GM12878 (cell line): ENCODE data around the gene PCDHB9. TPM values are rescaled to one million over a fixed set of nuclear protein-coding genes. Genes with fewer than 3 reads are reported as not detected.

Source experiments
- ATAC-seq: fragments of 200-7000 bp; cut with Tn5 transposase; 3 replicates; pipeline ENCODE4 v1.9.1; 2020; ENCODE audit warnings: mild to moderate bottlenecking, moderate library complexity
- BruUV-seq: library from RNA; stranded (reverse); fragments of 400-500 nt; replicated peaks from 2 replicates; lab custom pipeline; 2021; lab: Mats Ljungman, UMichigan
- CTCF ChIA-PET: fragments of 300-600 bp; sonication (Branson Sonifier 250); formaldehyde crosslinking; extraction: SDS; loops from one replicate; lab custom pipeline; 2021; ENCODE audit warnings: inconsistent platforms; lab: Yijun Ruan, JAX
- POLR2A ChIA-PET: fragments of 350-600 bp; formaldehyde crosslinking; extraction: SDS; loops from one replicate; lab custom pipeline; 2021; ENCODE audit warnings: inconsistent platforms; lab: Charles Lee
- RAD21 ChIA-PET: fragments of 300-600 bp; sonication (Branson Sonifier 250); formaldehyde crosslinking; loops from one replicate; lab custom pipeline; 2023; ENCODE audit warnings: antibody characterized with exemption; ENCODE audit not compliant: unreplicated experiment; lab: Charles Lee
- SMC1A ChIA-PET: fragments of 300-600 bp; sonication (Branson Sonifier 250); formaldehyde crosslinking; loops from one replicate; lab custom pipeline; 2023; ENCODE audit not compliant: unreplicated experiment, uncharacterized antibody; lab: Charles Lee
- DNase-seq: peaks from one replicate; pipeline ENCODE4 v3.0.0-alpha.2; 2011; ENCODE audit warnings: low read depth, low spot score
- FAIRE-seq: peaks from 3 replicates; lab custom pipeline; 2011; peaks lifted over from hg19 to GRCh38; lab: Jason Lieb, UNC
- H2AFZ ChIP-seq: 2 replicates; pipeline ENCODE4 v1.6.0; 2011; ENCODE audit warnings: low read depth, low read length, control low read depth; ENCODE audit not compliant: control insufficient read depth
- H3K27ac ChIP-seq: 2 replicates; pipeline ENCODE4 v1.5.1; 2011; ENCODE audit warnings: control low read depth; ENCODE audit not compliant: control insufficient read depth, insufficient read depth
- H3K27me3 ChIP-seq, 2 experiments: replicated peaks in 1 of 2; 2 replicates each; pipeline versions ENCODE4 v1.6.0 to v1.6.1; 2011; ENCODE audit warnings: low read length in 1 of 2; ENCODE audit not compliant: control insufficient read depth in 2 of 2, insufficient read depth in 2 of 2
- H3K36me3 ChIP-seq, 2 experiments: 2 replicates each; pipeline ENCODE4 v1.5.1; 2011; ENCODE audit warnings: low read length in 1 of 2; ENCODE audit not compliant: control insufficient read depth in 2 of 2, insufficient read depth in 2 of 2
- H3K4me1 ChIP-seq: 2 replicates; pipeline ENCODE4 v1.6.1; 2011; ENCODE audit warnings: mild to moderate bottlenecking, low read length, moderate library complexity, mixed read lengths; ENCODE audit not compliant: control insufficient read depth, insufficient read depth
- H3K4me2 ChIP-seq: 2 replicates; pipeline ENCODE4 v1.6.0; 2011; ENCODE audit warnings: control low read depth; ENCODE audit not compliant: control insufficient read depth, insufficient read depth
- H3K4me3 ChIP-seq: fragments of 200-600 bp; sonication (generic); 2 replicates; pipeline ENCODE4 v1.5.1; 2016
- H3K79me2 ChIP-seq: 2 replicates; pipeline ENCODE4 v1.6.0; 2011; ENCODE audit warnings: low read length; ENCODE audit not compliant: control insufficient read depth, insufficient read depth
- H3K9ac ChIP-seq: 2 replicates; pipeline ENCODE4 v1.8.0; 2011; ENCODE audit warnings: low read length, control low read depth, mixed read lengths; ENCODE audit not compliant: control insufficient read depth, insufficient read depth
- H3K9me3 ChIP-seq: replicated peaks from 3 replicates; pipeline ENCODE4 v1.5.1; 2011; ENCODE audit warnings: mild to moderate bottlenecking, low read length; ENCODE audit not compliant: control insufficient read depth, insufficient read depth
- H4K20me1 ChIP-seq: 2 replicates; pipeline ENCODE4 v1.6.0; 2011; ENCODE audit not compliant: control insufficient read depth, insufficient read depth
- NR2C2 ChIP-seq: IDR thresholded peaks from 2 replicates; pipeline ENCODE4 v1.6.1; 2011; ENCODE audit warnings: borderline replicate concordance, low read depth; ENCODE audit not compliant: control insufficient read depth, insufficient read length
- PAX5 ChIP-seq: IDR thresholded peaks from 2 replicates; pipeline ENCODE4 v1.6.1; 2011; ENCODE audit warnings: low read depth, low read length, borderline replicate concordance
- RCOR1 ChIP-seq: conservative IDR thresholded peaks from 2 replicates; pipeline ENCODE4 v1.6.1; 2012; ENCODE audit warnings: low read depth, low read length, improper control_type of control experiment
- ZZZ3 ChIP-seq: IDR thresholded peaks from 2 replicates; pipeline ENCODE4 v1.6.1; 2011; ENCODE audit warnings: low read depth; ENCODE audit not compliant: control insufficient read depth, insufficient read length
- WGBS: methylation state at CpG from one replicate; pipeline ENCODE4 v1.1.6; 2016; ENCODE audit warnings: low lambda C conversion rate; ENCODE audit not compliant: insufficient replicate concordance, insufficient coverage; ENCODE audit errors: missing lambda C conversion rate; 5-methylcytosine and 5-hydroxymethylcytosine counted together
- in situ Hi-C: fragments of 300-500 bp; cut with MboI; formaldehyde crosslinking; loops from 9 replicates; pipeline ENCODE4 v1.14.3; 2018; ENCODE audit warnings: mixed read lengths
- intact Hi-C: fragments of 100-400 bp; cut with micrococcal nuclease; formaldehyde crosslinking; loops from one replicate; pipeline ENCODE4 v1.14.2; 2022; ENCODE audit not compliant: unreplicated experiment
- polyA plus RNA-seq, 11 experiments: library from polyadenylated mRNA; depleted of rRNA in 4 of 11; unstranded in 6 of 11; stranded (reverse) in 5 of 11; fragments of >200 nt; fragmentation: Nextera tagmentation in 4 of 11; fragmentation: Illumina TruSeq in 1 of 11; extraction: Ambion mirVana in 4 of 11; extraction: Trizol in 1 of 11; gene quantifications; 1 replicate in 1 of 11; 2 replicates in 10 of 11; pipeline versions ENCODE4 v1.2.1 to v1.2.3, GENCODE V29; 2011 to 2016; ENCODE audit warnings: inconsistent platforms in 2 of 11, missing spikeins in 2 of 11, low read depth in 1 of 11
- total RNA-seq, 4 experiments: library from RNA; depleted of rRNA in 3 of 4; stranded (reverse); fragments of >200 nt in 3 of 4; fragmentation: Illumina TruSeq in 1 of 4; extraction: Trizol in 1 of 4; gene quantifications; 2 replicates each; pipeline versions ENCODE4 v1.2.1 to v1.2.3, GENCODE V29; 2013 to 2021
- TF ChIP-seq, protein P1 (sequence below): IDR thresholded peaks from 2 replicates; pipeline ENCODE4 v1.6.1; 2012; ENCODE audit warnings: low read depth, low read length, improper control_type of control experiment

The PCDHB9 gene
- total and polyA plus RNA-seq, 10 of the 15 experiments (the other 5 are each of a cell fraction or from before 2014, with no cell fraction given), result 0.01 to 0.45 (median 0.13) TPM; not detected in 4

DNA sequence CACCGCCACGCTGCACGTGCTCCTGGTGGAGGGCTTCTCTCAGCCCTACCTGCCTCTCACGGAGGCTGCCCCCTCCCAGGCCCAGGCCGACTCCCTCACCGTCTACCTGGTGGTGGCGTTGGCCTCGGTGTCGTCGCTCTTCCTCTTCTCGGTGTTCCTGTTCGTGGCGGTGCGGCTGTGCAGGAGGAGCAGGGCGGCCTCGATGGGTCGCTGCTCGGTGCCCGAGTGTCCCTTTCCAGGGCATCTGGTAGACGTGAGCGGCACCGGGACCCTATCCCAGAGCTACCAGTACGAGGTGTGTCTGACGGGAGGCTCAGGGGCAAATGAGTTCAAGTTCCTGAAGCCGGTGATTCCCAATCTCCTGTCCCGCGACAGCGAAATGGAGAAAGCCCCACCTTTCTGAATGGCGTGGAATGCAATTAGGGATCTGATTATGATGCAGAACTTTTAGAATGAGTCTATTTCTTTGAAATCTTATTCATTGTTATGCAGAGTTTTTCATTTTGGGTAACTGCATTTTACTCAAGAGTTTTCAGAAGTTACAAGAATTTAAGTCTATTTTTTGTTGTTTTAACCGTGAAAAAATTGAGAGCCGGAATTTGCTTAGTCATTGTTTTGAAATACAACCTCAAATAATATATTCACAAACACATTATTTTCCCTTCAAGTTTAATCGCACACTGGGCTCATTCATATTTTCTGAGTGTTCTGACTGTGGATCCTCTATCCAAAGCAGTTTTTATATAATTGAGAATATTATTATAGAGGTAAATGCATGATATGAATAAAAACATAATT is 49.8 kb downstream of the PCDHB9 start:
- H3K27me3 ChIP-seq, result no peaks in the 10 kb centered on the region
- no peak for FAIRE-seq
- H3K27ac ChIP-seq, result no peak overlapping the region
- no peak overlapping the region for H3K4me3 ChIP-seq
- H2AFZ ChIP-seq, result no peak overlapping the region
- H3K9me3 ChIP-seq, result peaks cover 2% of the 10 kb centered on the region; the same call in 1 of the 3 replicates
- no peaks in the 10 kb centered on the region for H3K36me3 ChIP-seq
- no peak for DNase-seq
- RAD21 ChIA-PET, result no interaction called here
- no peak overlapping the region for H3K9ac ChIP-seq
- H3K79me2 ChIP-seq, result no peaks in the 10 kb centered on the region
- no TSS peak for BruUV-seq
- SMC1A ChIA-PET, result no interaction called here
- intact Hi-C loops, result no loop called here
- in situ Hi-C loops, result no loop called here
- CTCF ChIA-PET, result no interaction called here
- H4K20me1 ChIP-seq, result no peaks in the 10 kb centered on the region
- POLR2A ChIA-PET, result no interaction called here
- no peak for ATAC-seq
- no peak for TF ChIP-seq RCOR1
- no peak for TF ChIP-seq PAX5
- TF ChIP-seq, protein P1, sequence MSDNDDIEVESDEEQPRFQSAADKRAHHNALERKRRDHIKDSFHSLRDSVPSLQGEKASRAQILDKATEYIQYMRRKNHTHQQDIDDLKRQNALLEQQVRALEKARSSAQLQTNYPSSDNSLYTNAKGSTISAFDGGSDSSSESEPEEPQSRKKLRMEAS, result no peak
- no peak for TF ChIP-seq ZZZ3
- no peak for TF ChIP-seq NR2C2
- TF ChIP-seq, all 136 proteins: peak for 0
- no peaks in the 10 kb centered on the region for H3K4me1 ChIP-seq
- H3K4me2 ChIP-seq, result no peak overlapping the region
- 47% methylated on average over 19 of the region's 32 CpGs for WGBS

Other genes starting within 250 kb of the PCDHB9 start
Only the 7 nearest of the 37 such genes appear.
- not detected in 2 replicates for gene PCDHB7, start 14.5 kb upstream of the PCDHB9 start, total RNA-seq (2014; rRNA removed)
- gene PCDHB7, start 14.5 kb upstream of the PCDHB9 start, total RNA-seq (2014; rRNA removed; fragmentation: Illumina TruSeq; extraction: Trizol), result not detected in 2 replicates
- not detected in 2 replicates for gene PCDHB7, start 14.5 kb upstream of the PCDHB9 start, total RNA-seq (2021)
- not detected in 2 replicates for gene PCDHB7, start 14.5 kb upstream of the PCDHB9 start, polyA plus RNA-seq (2011; rRNA removed)
- gene PCDHB7, start 14.5 kb upstream of the PCDHB9 start, polyA plus RNA-seq (2014; fragmentation: Illumina TruSeq; extraction: Trizol), result not detected in 2 replicates
- gene PCDHB7, start 14.5 kb upstream of the PCDHB9 start, polyA plus RNA-seq (2014; fragmentation: Nextera tagmentation; extraction: Ambion mirVana), result not detected
- gene PCDHB7, start 14.5 kb upstream of the PCDHB9 start, polyA plus RNA-seq (2014; rRNA removed), result not detected in 2 replicates
- not detected for gene PCDHB7, start 14.5 kb upstream of the PCDHB9 start, polyA plus RNA-seq (2016; fragmentation: Nextera tagmentation; extraction: Ambion mirVana)
- not detected in 2 replicates for gene PCDHB8, start 9.4 kb upstream of the PCDHB9 start, total RNA-seq (2014; rRNA removed)
- not detected in 2 replicates for gene PCDHB8, start 9.4 kb upstream of the PCDHB9 start, total RNA-seq (2014; rRNA removed; fragmentation: Illumina TruSeq; extraction: Trizol)
- not detected in 2 replicates for gene PCDHB8, start 9.4 kb upstream of the PCDHB9 start, total RNA-seq (2021)
- not detected in 2 replicates for gene PCDHB8, start 9.4 kb upstream of the PCDHB9 start, polyA plus RNA-seq (2011; rRNA removed)
- gene PCDHB8, start 9.4 kb upstream of the PCDHB9 start, polyA plus RNA-seq (2014; fragmentation: Illumina TruSeq; extraction: Trizol), result not detected in 2 replicates
- gene PCDHB8, start 9.4 kb upstream of the PCDHB9 start, polyA plus RNA-seq (2014; fragmentation: Nextera tagmentation; extraction: Ambion mirVana), result not detected
- gene PCDHB8, start 9.4 kb upstream of the PCDHB9 start, polyA plus RNA-seq (2014; rRNA removed), result not detected in 2 replicates
- not detected for gene PCDHB8, start 9.4 kb upstream of the PCDHB9 start, polyA plus RNA-seq (2016; fragmentation: Nextera tagmentation; extraction: Ambion mirVana)
- gene PCDHB16, start 4.8 kb upstream of the PCDHB9 start, total RNA-seq (2014; rRNA removed), result not detected in 2 replicates
- not detected in 2 replicates for gene PCDHB16, start 4.8 kb upstream of the PCDHB9 start, total RNA-seq (2014; rRNA removed; fragmentation: Illumina TruSeq; extraction: Trizol)
- not detected in 2 replicates for gene PCDHB16, start 4.8 kb upstream of the PCDHB9 start, total RNA-seq (2021)
- gene PCDHB16, start 4.8 kb upstream of the PCDHB9 start, polyA plus RNA-seq (2011; rRNA removed), result 0.01 TPM in 2 replicates
- gene PCDHB16, start 4.8 kb upstream of the PCDHB9 start, polyA plus RNA-seq (2014; fragmentation: Illumina TruSeq; extraction: Trizol), result not detected in 2 replicates
- not detected for gene PCDHB16, start 4.8 kb upstream of the PCDHB9 start, polyA plus RNA-seq (2014; fragmentation: Nextera tagmentation; extraction: Ambion mirVana)
- gene PCDHB16, start 4.8 kb upstream of the PCDHB9 start, polyA plus RNA-seq (2014; rRNA removed), result not detected in 2 replicates
- gene PCDHB16, start 4.8 kb upstream of the PCDHB9 start, polyA plus RNA-seq (2016; fragmentation: Nextera tagmentation; extraction: Ambion mirVana), result not detected
- gene PCDHB10, start 5.2 kb downstream of the PCDHB9 start, total RNA-seq (2014; rRNA removed), result not detected in 2 replicates
- not detected in 2 replicates for gene PCDHB10, start 5.2 kb downstream of the PCDHB9 start, total RNA-seq (2014; rRNA removed; fragmentation: Illumina TruSeq; extraction: Trizol)
- gene PCDHB10, start 5.2 kb downstream of the PCDHB9 start, total RNA-seq (2021), result not detected in 2 replicates
- gene PCDHB10, start 5.2 kb downstream of the PCDHB9 start, polyA plus RNA-seq (2011; rRNA removed), result 0.01 TPM in 1 of 2 replicates, not detected in the other
- 0.06 TPM in 1 of 2 replicates, not detected in the other for gene PCDHB10, start 5.2 kb downstream of the PCDHB9 start, polyA plus RNA-seq (2014; fragmentation: Illumina TruSeq; extraction: Trizol)
- gene PCDHB10, start 5.2 kb downstream of the PCDHB9 start, polyA plus RNA-seq (2014; fragmentation: Nextera tagmentation; extraction: Ambion mirVana), result not detected
- not detected in 2 replicates for gene PCDHB10, start 5.2 kb downstream of the PCDHB9 start, polyA plus RNA-seq (2014; rRNA removed)
- gene PCDHB10, start 5.2 kb downstream of the PCDHB9 start, polyA plus RNA-seq (2016; fragmentation: Nextera tagmentation; extraction: Ambion mirVana), result not detected
- gene PCDHB11, start 12.5 kb downstream of the PCDHB9 start, total RNA-seq (2014; rRNA removed), result not detected in 2 replicates
- not detected in 2 replicates for gene PCDHB11, start 12.5 kb downstream of the PCDHB9 start, total RNA-seq (2014; rRNA removed; fragmentation: Illumina TruSeq; extraction: Trizol)
- not detected in 2 replicates for gene PCDHB11, start 12.5 kb downstream of the PCDHB9 start, total RNA-seq (2021)
- gene PCDHB11, start 12.5 kb downstream of the PCDHB9 start, polyA plus RNA-seq (2011; rRNA removed), result not detected in 2 replicates
- gene PCDHB11, start 12.5 kb downstream of the PCDHB9 start, polyA plus RNA-seq (2014; fragmentation: Illumina TruSeq; extraction: Trizol), result not detected in 2 replicates
- gene PCDHB11, start 12.5 kb downstream of the PCDHB9 start, polyA plus RNA-seq (2014; fragmentation: Nextera tagmentation; extraction: Ambion mirVana), result not detected
- gene PCDHB11, start 12.5 kb downstream of the PCDHB9 start, polyA plus RNA-seq (2014; rRNA removed), result not detected in 2 replicates
- gene PCDHB11, start 12.5 kb downstream of the PCDHB9 start, polyA plus RNA-seq (2016; fragmentation: Nextera tagmentation; extraction: Ambion mirVana), result not detected
- gene PCDHB12, start 21.6 kb downstream of the PCDHB9 start, total RNA-seq (2014; rRNA removed), result not detected in 2 replicates
- not detected in 2 replicates for gene PCDHB12, start 21.6 kb downstream of the PCDHB9 start, total RNA-seq (2014; rRNA removed; fragmentation: Illumina TruSeq; extraction: Trizol)
- not detected in 2 replicates for gene PCDHB12, start 21.6 kb downstream of the PCDHB9 start, total RNA-seq (2021)
- gene PCDHB12, start 21.6 kb downstream of the PCDHB9 start, polyA plus RNA-seq (2011; rRNA removed), result 0.04 TPM in 1 of 2 replicates, not detected in the other
- gene PCDHB12, start 21.6 kb downstream of the PCDHB9 start, polyA plus RNA-seq (2014; fragmentation: Illumina TruSeq; extraction: Trizol), result 0.04 TPM in 1 of 2 replicates, not detected in the other
- gene PCDHB12, start 21.6 kb downstream of the PCDHB9 start, polyA plus RNA-seq (2014; fragmentation: Nextera tagmentation; extraction: Ambion mirVana), result not detected
- not detected in 2 replicates for gene PCDHB12, start 21.6 kb downstream of the PCDHB9 start, polyA plus RNA-seq (2014; rRNA removed)
- under 1 TPM in 1 of 2 experiments, not detected in 1; 0.08 TPM for gene PCDHB12, start 21.6 kb downstream of the PCDHB9 start, polyA plus RNA-seq (2016; fragmentation: Nextera tagmentation; extraction: Ambion mirVana)
- gene PCDHB13, start 26.8 kb downstream of the PCDHB9 start, total RNA-seq (2014; rRNA removed), result not detected in 2 replicates
- gene PCDHB13, start 26.8 kb downstream of the PCDHB9 start, total RNA-seq (2014; rRNA removed; fragmentation: Illumina TruSeq; extraction: Trizol), result not detected in 2 replicates
- 0.05 TPM in 1 of 2 replicates, not detected in the other for gene PCDHB13, start 26.8 kb downstream of the PCDHB9 start, total RNA-seq (2021)
- 0.01 TPM in 2 replicates for gene PCDHB13, start 26.8 kb downstream of the PCDHB9 start, polyA plus RNA-seq (2011; rRNA removed)
- 0.03 TPM in 1 of 2 replicates, not detected in the other for gene PCDHB13, start 26.8 kb downstream of the PCDHB9 start, polyA plus RNA-seq (2014; fragmentation: Illumina TruSeq; extraction: Trizol)
- not detected for gene PCDHB13, start 26.8 kb downstream of the PCDHB9 start, polyA plus RNA-seq (2014; fragmentation: Nextera tagmentation; extraction: Ambion mirVana)
- not detected in 2 replicates for gene PCDHB13, start 26.8 kb downstream of the PCDHB9 start, polyA plus RNA-seq (2014; rRNA removed)
- gene PCDHB13, start 26.8 kb downstream of the PCDHB9 start, polyA plus RNA-seq (2016; fragmentation: Nextera tagmentation; extraction: Ambion mirVana), result not detected